ENCODE data around the gene FAM120B. TPM values are rescaled to one million over a fixed set of nuclear protein-coding genes. Genes with fewer than 3 reads are reported as not detected.

The FAM120B gene
- total and polyA plus RNA-seq, 2 donors (not counting 1 experiment from before 2014, with no cell fraction given), result 14.4 to 19.3 TPM

DNA sequence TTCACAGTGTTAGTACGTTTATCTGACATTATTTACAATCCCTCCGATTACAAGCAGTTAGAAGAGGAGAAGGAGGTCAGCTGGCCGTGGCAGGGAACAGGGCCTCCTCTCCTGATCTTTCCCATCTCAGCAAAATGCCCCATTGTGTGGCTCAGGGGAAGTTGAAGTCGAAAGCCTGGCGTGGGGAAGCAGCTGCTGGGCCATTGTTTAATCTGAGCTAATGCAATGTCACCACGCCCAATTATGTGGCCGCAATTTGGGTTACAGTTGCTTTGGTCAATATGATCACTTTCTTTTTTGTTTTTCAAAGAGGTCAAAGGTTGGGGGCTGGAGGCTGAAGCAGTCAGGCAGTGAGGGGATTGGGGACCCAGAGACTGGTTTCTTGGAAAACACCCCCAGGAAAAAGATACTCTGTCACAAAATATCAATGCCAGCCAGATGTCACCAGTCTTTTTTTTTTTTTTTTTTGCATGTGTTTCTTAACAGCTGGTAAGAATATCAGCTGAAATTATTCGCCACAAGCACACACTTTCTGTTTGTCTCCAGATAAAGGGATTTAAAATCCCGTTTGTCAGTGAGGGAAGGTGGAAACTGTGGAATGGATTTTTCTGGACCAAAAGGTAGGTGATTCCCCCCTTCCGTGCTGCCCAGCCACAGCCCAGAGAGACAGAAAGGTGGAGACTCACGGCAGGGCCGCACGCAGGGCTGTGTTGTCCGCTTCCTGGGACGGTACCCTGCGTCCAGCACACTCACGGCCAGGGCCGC is 40.3 kb upstream of the FAM120B start:
- H3K9ac ChIP-seq (ENCODE audit: insufficient read depth, low read length), result no peak overlapping the region
- TF ChIP-seq, protein P1, sequence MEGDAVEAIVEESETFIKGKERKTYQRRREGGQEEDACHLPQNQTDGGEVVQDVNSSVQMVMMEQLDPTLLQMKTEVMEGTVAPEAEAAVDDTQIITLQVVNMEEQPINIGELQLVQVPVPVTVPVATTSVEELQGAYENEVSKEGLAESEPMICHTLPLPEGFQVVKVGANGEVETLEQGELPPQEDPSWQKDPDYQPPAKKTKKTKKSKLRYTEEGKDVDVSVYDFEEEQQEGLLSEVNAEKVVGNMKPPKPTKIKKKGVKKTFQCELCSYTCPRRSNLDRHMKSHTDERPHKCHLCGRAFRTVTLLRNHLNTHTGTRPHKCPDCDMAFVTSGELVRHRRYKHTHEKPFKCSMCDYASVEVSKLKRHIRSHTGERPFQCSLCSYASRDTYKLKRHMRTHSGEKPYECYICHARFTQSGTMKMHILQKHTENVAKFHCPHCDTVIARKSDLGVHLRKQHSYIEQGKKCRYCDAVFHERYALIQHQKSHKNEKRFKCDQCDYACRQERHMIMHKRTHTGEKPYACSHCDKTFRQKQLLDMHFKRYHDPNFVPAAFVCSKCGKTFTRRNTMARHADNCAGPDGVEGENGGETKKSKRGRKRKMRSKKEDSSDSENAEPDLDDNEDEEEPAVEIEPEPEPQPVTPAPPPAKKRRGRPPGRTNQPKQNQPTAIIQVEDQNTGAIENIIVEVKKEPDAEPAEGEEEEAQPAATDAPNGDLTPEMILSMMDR (conservative IDR thresholded peaks at IDR 0.05 in 1 of 2, IDR thresholded peaks at IDR 0.05 in 1 of 2; ENCODE audit: low read depth in 1 of 2, low read length in 2 of 2), result no peak
- no peak for TF ChIP-seq EZH2 (IDR thresholded peaks at IDR 0.05; ENCODE audit: low read length, missing control alignments)
- no peaks in the 10 kb centered on the region for H3K4me1 ChIP-seq (ENCODE audit: control insufficient read depth, extremely low read depth, insufficient read depth, low read length)
- H3K4me3 ChIP-seq (replicated peaks in 1 of 4; ENCODE audit: control extremely low read depth in 1 of 4, insufficient read depth in 1 of 4, low read depth in 3 of 4, low read length in 4 of 4), result peak overlapping the region in 1 of 4 experiments; percentile 30
- H3K27me3 ChIP-seq (ENCODE audit: control insufficient read depth, insufficient read depth, low read length), result no peaks in the 10 kb centered on the region
- H2AFZ ChIP-seq (ENCODE audit: low read length), result peak overlapping the region; percentile 67
- no peaks in the 10 kb centered on the region for H3K79me2 ChIP-seq (ENCODE audit: control insufficient read depth, insufficient read depth, low read length)
- H3K27ac ChIP-seq (ENCODE audit: insufficient read depth, low read length), result no peak overlapping the region
- DNase-seq (ENCODE audit: low read depth in 2 of 2), result peak in 1 of 2 donors; percentile 35
- H3K36me3 ChIP-seq (ENCODE audit: control insufficient read depth, insufficient read depth, low read length), result no peaks in the 10 kb centered on the region
- no peaks in the 10 kb centered on the region for H4K20me1 ChIP-seq (ENCODE audit: control insufficient read depth, extremely low read depth, insufficient read depth, low read length)
- peak overlapping the region; percentile 59 for H3K4me2 ChIP-seq (ENCODE audit: extremely low read depth, insufficient read depth, low read length)
- no peaks in the 10 kb centered on the region for H3K9me3 ChIP-seq (ENCODE audit: control insufficient read depth, insufficient read depth, low read depth, low read length)

DNA sequence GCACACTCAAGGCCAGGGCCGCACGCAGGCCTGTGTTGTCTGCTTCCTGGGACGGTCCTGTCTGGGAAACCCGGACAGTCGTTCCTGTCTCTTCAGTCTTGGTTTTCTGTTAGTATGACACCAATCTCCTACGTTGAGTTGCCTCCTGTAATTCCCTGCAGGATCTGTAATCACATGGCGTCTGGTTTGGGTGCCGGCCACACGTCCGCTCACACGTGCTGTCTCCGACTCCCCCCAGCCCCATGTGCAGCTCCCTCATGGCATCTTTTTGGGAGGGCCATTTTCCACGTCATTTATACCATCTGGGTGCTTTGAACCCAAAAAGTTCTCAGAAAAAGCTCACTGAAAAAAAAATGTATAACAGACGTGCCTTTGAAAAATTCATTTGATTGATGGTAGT is 38.9 kb upstream of the FAM120B start:
- Histone ChIP-seq H3K4me3 (replicated peaks in 1 of 4; ENCODE audit: control extremely low read depth in 1 of 4, insufficient read depth in 1 of 4, low read depth in 3 of 4, low read length in 4 of 4) (no peak overlapping the region), H3K4me2 (ENCODE audit: extremely low read depth, insufficient read depth, low read length) (no peak overlapping the region), H3K36me3 (ENCODE audit: control insufficient read depth, insufficient read depth, low read length) (no peaks in the 10 kb centered on the region), H3K4me1 (ENCODE audit: control insufficient read depth, extremely low read depth, insufficient read depth, low read length) (no peaks in the 10 kb centered on the region), H3K79me2 (ENCODE audit: control insufficient read depth, insufficient read depth, low read length) (no peaks in the 10 kb centered on the region), H3K9ac (ENCODE audit: insufficient read depth, low read length) (no peak overlapping the region), H4K20me1 (ENCODE audit: control insufficient read depth, extremely low read depth, insufficient read depth, low read length) (no peaks in the 10 kb centered on the region), H3K27me3 (ENCODE audit: control insufficient read depth, insufficient read depth, low read length) (no peaks in the 10 kb centered on the region), H3K9me3 (ENCODE audit: control insufficient read depth, insufficient read depth, low read depth, low read length) (no peaks in the 10 kb centered on the region), H2AFZ (ENCODE audit: low read length) (no peak overlapping the region), H3K27ac (ENCODE audit: insufficient read depth, low read length) (no peak overlapping the region)
- TF ChIP-seq EZH2 (IDR thresholded peaks at IDR 0.05; ENCODE audit: low read length, missing control alignments), result no peak
- TF ChIP-seq, protein P1 (conservative IDR thresholded peaks at IDR 0.05 in 1 of 2, IDR thresholded peaks at IDR 0.05 in 1 of 2; ENCODE audit: low read depth in 1 of 2, low read length in 2 of 2), result no peak
- DNase-seq (ENCODE audit: low read depth in 2 of 2), result no peak

DNA sequence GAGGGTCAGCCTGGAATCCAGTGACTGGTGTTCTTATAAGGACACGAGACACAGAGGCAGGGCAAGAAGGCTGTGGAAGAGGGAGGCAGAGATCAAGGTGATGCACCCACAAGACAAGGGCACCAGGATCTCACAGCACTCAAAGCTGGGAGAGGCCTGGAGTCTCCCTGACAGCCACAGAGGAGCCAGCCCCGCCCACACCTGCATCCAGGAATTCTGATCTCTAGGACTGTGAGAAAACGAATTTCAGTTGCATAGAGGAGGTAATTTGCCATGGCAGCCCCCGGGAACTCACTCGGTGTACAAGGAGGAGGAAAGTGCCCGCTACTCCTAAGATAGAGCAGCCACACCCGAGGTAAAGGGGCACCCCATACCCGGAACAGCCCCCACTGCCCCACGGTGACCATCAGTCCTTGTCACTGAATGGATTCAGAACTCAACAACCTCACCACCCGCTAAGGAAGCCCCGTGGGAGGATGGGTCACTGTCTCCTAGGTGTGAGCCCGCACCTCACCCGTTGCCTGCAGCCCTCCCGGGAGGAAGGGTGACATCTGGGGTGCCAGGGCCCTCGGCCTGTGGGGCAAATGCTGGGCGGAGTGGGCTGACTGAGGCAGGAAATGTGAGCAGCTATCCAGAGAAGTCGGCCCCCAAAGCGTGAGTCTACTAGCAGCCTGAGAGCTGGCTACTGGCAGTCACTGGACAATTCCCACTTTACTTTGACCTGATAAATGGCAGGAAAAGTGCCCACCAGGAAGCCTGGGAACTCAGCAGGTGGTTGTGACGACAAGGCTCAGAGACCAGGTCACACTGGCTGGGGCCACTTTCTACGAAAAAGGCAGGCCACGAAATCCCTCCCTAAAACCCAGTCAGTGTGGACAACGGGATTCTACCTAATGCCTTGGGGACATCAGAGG is 38.1 kb upstream of the FAM120B start:
- TF ChIP-seq, protein P1 (conservative IDR thresholded peaks at IDR 0.05 in 1 of 2, IDR thresholded peaks at IDR 0.05 in 1 of 2; ENCODE audit: low read depth in 1 of 2, low read length in 2 of 2), result no peak
- no peak for TF ChIP-seq EZH2 (IDR thresholded peaks at IDR 0.05; ENCODE audit: low read length, missing control alignments)
- H3K4me2 ChIP-seq (ENCODE audit: extremely low read depth, insufficient read depth, low read length), result no peak overlapping the region
- DNase-seq (ENCODE audit: low read depth in 2 of 2), result no peak
- H3K9me3 ChIP-seq (ENCODE audit: control insufficient read depth, insufficient read depth, low read depth, low read length), result no peaks in the 10 kb centered on the region
- no peaks in the 10 kb centered on the region for H3K27me3 ChIP-seq (ENCODE audit: control insufficient read depth, insufficient read depth, low read length)
- H3K79me2 ChIP-seq (ENCODE audit: control insufficient read depth, insufficient read depth, low read length), result no peaks in the 10 kb centered on the region
- H3K36me3 ChIP-seq (ENCODE audit: control insufficient read depth, insufficient read depth, low read length), result no peaks in the 10 kb centered on the region
- H3K9ac ChIP-seq (ENCODE audit: insufficient read depth, low read length), result no peak overlapping the region
- H3K4me3 ChIP-seq (replicated peaks in 1 of 4; ENCODE audit: control extremely low read depth in 1 of 4, insufficient read depth in 1 of 4, low read depth in 3 of 4, low read length in 4 of 4), result no peak overlapping the region
- H3K4me1 ChIP-seq (ENCODE audit: control insufficient read depth, extremely low read depth, insufficient read depth, low read length), result no peaks in the 10 kb centered on the region
- H2AFZ ChIP-seq (ENCODE audit: low read length), result no peak overlapping the region
- no peaks in the 10 kb centered on the region for H4K20me1 ChIP-seq (ENCODE audit: control insufficient read depth, extremely low read depth, insufficient read depth, low read length)
- no peak overlapping the region for H3K27ac ChIP-seq (ENCODE audit: insufficient read depth, low read length)
